Right ventricle myocardium superior (tissue), 1 donor: ENCODE results near the gene TLCD3B. TPM values are rescaled to one million over a fixed set of nuclear protein-coding genes. Genes with fewer than 3 reads are reported as not detected.

Experiments used
- ATAC-seq: fragments of 200-7000 bp; cut with Tn5 transposase; one replicate; pipeline ENCODE4 v1.9.1; 2020; ENCODE audit warnings: mild to moderate bottlenecking; ENCODE audit not compliant: poor library complexity
- DNase-seq: peaks from one replicate; pipeline ENCODE4 v3.0.0-alpha.2; 2020
- intact Hi-C: fragments of 100-400 bp; cut with DNase I; formaldehyde crosslinking; loops from one replicate; pipeline ENCODE4 v1.11.2; 2022
- total RNA-seq: library from RNA; stranded (reverse); fragmentation: NEBNext Ultra II Directional; extraction: Animal tissue kit (Norgen Biotek cat#: 25700); gene quantifications from one replicate; pipeline ENCODE4 v1.2.1, GENCODE V29; 2021
- donor health status: DM: no; HTN: yes; CAD: no; lungs with severe emphysema.

Gene TLCD3B
- total RNA-seq, 1 donor from 2014 or later, result not detected

DNA sequence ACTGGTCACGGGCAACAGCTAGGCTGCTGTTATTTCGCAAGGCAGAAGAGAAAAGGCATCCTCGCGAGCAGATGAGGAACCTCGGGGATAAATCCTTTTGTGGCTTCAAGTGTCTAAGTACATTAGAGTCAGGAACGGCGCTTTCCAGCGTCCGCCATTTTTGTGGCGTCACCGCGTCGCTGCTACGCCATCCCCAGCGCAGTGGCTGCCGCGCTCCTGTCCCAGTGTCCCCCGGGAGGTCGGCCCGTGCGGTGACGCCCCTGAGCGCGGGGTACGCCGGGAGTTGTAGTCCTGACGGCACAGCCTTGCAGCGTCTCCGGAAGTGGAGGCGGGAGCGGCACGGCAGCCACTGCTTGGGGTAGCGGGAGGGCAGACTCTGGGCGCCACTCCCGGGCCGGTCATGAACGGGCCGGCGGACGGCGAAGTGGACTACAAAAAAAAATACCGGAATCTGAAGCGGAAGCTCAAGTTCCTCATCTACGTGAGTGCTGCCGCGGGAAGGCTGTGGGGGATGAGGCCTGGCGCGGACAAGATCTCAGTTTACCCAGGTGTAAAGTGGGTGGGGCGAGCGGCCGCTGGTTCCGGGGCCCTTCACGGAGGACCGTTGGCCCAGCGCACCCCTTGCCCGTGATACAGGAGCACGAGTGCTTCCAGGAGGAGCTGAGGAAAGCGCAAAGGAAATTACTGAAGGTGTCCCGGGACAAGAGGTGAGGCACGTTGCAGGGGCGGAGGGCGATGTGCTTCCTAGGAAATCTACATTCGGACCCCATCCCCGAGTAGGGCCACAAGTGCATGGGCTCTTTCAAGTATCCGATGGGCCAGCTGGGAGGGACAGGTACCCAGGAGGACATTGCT is 34.9 kb downstream of the TLCD3B start, which contains the start of gene INO80E:
TSS of gene INO80E (plus strand) at position 331 of the 855 bp plus-strand sequence. CDS start at position 401, 70 bp downstream.
- DNase-seq (peak; percentile 99), ATAC-seq (peak; percentile 99)
- intact Hi-C loops, result loop anchor here (10.0 kb wide), 1 partner anchor 181 kb away; the partner anchor contains the start of genes PAGR1 and PRRT2

- DNase-seq, result peak; percentile 94
- ATAC-seq, result peak; percentile 90
- intact Hi-C loops, result loop anchor here (10.0 kb wide), 1 partner anchor 181 kb away; the partner anchor contains the start of genes PAGR1 and PRRT2
Observed at GRCh38 chr16:29995324-29995910, 35.7 kb downstream of the TLCD3B start, which contains the start of gene HIRIP3. TSS of gene HIRIP3 (minus strand) at chr16:29995617. CDS start at chr16:29995605, 12 bp downstream.

GRCh38 chr16:29994600-29995323 is 36.3 kb downstream of the TLCD3B start:
- peak; percentile 46 for ATAC-seq

DNA sequence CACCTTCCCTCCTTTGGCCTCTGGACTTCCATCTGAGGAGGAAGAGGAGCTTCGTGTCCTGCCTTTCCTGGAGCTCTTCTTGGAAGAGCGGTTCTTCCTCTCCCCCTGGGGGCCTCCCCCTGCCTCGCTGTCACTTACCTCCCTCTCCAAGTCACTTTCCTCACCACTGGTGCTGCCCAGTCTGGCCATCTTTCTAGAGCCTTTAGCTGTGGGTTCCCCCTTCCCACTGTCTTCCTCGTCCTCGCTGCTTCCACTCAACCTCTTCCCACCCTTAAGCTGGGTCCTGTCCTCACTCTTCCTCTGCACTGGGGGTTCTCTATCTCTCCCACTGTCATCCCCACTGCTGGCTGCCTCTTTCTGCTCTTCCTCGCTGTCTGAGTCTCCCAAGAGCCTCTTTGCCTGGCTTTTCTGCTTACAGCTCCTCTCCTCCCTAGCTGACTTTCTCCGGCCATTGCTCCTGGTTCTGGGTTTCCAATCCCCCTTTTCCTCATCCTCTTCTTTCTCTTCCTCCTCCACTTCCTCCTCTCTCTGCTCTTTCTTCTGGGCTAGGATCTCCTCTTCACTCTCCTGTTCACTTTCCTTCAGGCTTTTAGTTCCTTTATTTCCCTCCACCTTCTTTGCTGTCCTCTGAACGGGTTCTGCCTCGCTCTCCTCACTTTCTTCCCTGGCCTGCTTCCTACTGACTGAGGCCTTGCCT is 37.0 kb downstream of the TLCD3B start:
- ATAC-seq, result no peak
- DNase-seq, result peak; percentile 4
- intact Hi-C loops, result loop anchor here (10.0 kb wide), 1 partner anchor 179 kb away; the partner anchor contains the start of genes PAGR1 and PRRT2

More at GRCh38 chr16:29994600-29995323, 36.3 kb downstream of the TLCD3B start:
- peak; percentile 4 for DNase-seq
- intact Hi-C loops, result loop anchor here (10.0 kb wide), 1 partner anchor 180 kb away; the partner anchor contains the start of genes PAGR1 and PRRT2

DNA sequence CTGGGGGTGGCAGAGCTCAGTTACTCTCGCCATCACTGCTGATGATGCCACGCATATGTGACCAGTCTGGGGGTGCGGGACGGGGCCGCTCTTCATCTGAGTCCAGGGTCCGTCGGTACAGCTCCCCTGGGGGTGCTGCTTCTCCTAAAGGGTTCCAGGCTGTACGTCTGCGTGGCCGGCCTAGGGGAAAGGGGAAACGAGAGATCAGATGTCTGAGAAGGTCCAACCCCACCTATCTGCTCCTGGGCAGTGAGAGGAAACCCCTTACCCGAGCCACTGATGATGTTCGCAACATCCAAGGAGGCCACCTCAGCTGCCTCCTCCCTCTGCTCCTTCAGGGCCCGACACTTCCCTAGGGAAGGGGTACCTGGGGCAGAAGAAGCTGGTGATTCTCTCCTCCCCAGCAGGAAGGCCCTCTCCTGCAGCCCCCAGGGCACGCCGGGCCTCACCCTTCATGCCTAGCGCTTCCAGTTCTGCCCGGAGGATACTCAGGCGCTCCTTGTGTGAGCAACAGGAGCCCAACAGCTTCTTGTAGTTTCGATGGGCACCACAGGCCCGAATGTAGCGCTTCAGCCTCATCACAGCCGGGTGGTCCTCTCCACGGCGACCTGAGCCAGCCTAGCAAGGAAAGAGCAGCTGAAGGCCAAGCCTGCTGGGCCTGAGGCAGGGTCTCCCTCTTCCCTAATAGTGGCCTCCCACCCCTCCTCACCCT is 37.7 kb downstream of the TLCD3B start:
- intact Hi-C loops, result loop anchor here (10.0 kb wide), 1 partner anchor 179 kb away; the partner anchor contains the start of genes PAGR1 and PRRT2
- ATAC-seq, result no peak
- peak; percentile 36 for DNase-seq

GRCh38 chr16:29992344-29992967 is 38.6 kb downstream of the TLCD3B start:
- DNase-seq, result peak; percentile 38
- intact Hi-C loops, result loop anchor here (10.0 kb wide), 1 partner anchor 178 kb away; the partner anchor contains the start of genes PAGR1 and PRRT2
- ATAC-seq, result no peak

DNA sequence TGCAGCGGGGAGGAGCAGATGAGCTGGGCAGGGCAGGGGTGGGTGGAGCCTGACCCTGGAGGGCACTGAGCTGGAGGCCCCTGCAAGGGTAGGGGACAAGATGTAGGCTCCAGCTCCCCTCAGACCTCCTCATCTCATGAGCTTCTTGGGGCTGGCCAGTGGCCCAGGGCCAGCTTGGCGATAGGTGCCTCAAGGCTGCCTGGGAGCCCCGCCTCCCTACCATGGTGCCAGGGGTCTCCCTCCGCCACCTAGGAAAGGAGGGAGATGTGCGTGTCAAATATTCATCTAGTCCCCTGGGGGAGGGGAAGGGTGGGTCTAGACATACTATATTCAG is 39.5 kb downstream of the TLCD3B start:
- intact Hi-C loops, result loop anchor here (10.0 kb wide), 1 partner anchor 177 kb away; the partner anchor contains the start of genes PAGR1 and PRRT2
- DNase-seq (no peak), ATAC-seq (no peak)

GRCh38 chr16:29990883-29991570 is 40.0 kb downstream of the TLCD3B start:
- DNase-seq (peak; percentile 36), ATAC-seq (no peak)
- intact Hi-C loops, result loop anchor here (10.0 kb wide), 1 partner anchor 176 kb away; the partner anchor contains the start of genes PAGR1 and PRRT2

DNA sequence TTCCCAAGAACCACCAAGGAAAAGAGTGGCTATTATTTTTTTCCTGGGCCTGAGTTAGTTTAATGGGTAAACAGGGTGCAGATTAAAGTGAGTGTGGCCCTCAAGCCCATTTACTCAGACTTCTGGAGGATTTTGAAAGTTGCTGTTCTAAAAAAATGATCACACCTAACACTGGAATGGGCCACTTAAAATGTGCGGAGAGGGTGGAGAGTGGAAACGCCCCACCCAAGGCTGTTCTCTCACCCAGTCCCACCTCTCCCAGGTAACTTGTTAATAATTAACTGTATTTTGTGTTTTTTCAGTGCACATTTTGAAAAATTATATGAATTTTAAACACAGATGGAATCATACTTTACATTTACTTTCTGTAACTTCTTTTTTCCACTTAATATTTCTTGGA is 41.0 kb downstream of the TLCD3B start:
- ATAC-seq (no peak), DNase-seq (no peak)
- intact Hi-C loops, result loop anchor here (10.0 kb wide), 1 partner anchor 175 kb away; the partner anchor contains the start of genes PAGR1 and PRRT2

- intact Hi-C loops, result no loop called here
- peak; percentile 13 for DNase-seq
Observed at GRCh38 chr16:29989111-29989858, 41.8 kb downstream of the TLCD3B start.

GRCh38 chr16:29988346-29989075 is 42.6 kb downstream of the TLCD3B start:
- DNase-seq, result peak; percentile 8
- ATAC-seq, result no peak
- intact Hi-C loops, result no loop called here

More at GRCh38 chr16:29989111-29989858, 41.8 kb downstream of the TLCD3B start:
- no peak for ATAC-seq

DNA sequence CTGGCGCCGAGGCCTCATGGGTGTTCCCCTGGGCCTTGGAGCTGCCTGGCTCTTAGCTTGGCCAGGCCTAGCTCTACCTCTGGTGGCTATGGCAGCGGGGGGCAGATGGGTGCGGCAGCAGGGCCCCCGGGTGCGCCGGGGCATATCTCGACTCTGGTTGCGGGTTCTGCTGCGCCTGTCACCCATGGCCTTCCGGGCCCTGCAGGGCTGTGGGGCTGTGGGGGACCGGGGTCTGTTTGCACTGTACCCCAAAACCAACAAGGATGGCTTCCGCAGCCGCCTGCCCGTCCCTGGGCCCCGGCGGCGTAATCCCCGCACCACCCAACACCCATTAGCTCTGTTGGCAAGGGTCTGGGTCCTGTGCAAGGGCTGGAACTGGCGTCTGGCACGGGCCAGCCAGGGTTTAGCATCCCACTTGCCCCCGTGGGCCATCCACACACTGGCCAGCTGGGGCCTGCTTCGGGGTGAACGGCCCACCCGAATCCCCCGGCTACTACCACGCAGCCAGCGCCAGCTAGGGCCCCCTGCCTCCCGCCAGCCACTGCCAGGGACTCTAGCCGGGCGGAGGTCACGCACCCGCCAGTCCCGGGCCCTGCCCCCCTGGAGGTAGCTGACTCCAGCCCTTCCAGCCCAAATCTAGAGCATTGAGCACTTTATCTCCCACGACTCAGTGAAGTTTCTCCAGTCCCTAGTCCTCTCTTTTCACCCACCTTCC is 43.5 kb downstream of the TLCD3B start:
- ATAC-seq, result no peak
- intact Hi-C loops, result no loop called here
- DNase-seq, result peak; percentile 33

DNA sequence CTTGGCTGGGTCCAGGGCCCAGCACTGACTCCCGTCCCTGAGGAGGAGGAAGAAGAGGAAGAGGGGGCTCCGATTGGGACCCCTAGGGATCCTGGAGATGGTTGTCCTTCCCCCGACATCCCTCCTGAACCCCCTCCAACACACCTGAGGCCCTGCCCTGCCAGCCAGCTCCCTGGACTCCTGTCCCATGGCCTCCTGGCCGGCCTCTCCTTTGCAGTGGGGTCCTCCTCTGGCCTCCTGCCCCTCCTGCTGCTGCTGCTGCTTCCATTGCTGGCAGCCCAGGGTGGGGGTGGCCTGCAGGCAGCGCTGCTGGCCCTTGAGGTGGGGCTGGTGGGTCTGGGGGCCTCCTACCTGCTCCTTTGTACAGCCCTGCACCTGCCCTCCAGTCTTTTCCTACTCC is 44.1 kb downstream of the TLCD3B start:
- ATAC-seq (no peak), DNase-seq (peak; percentile 29)
- intact Hi-C loops, result no loop called here

DNA sequence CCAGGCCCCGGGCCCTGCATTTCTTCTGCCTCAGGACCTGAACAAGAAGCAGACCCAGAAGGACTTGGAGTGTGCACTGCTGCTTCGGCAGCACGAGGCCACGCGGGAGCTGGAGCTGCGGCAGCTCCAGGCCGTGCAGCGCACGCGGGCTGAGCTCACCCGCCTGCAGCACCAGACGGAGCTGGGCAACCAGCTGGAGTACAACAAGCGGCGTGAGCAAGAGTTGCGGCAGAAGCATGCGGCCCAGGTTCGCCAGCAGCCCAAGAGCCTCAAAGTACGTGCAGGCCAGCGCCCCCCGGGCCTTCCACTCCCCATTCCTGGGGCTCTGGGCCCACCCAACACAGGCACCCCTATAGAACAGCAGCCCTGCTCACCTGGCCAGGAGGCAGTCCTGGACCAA is 44.8 kb downstream of the TLCD3B start:
- intact Hi-C loops, result no loop called here
- ATAC-seq (no peak), DNase-seq (peak; percentile 33)
